DMS79 treated with DMSO at 0.1 percent for 48 hours (cell line): ENCODE measurements around the gene PDE9A.
"Not testable (repeated sequence)": the region's sequence is repeated elsewhere in the genome, so short reads cannot be mapped to it uniquely, and the experiment has no call there.

Source experiments
- DNase-seq: peaks from one replicate; lab custom pipeline; 2025; lab: John Stamatoyannopoulos, UW

The PDE9A gene

GRCh38 chr21:42801616-42802015 is 148.2 kb downstream of the PDE9A start:
- DNase-seq = not testable (repeated sequence)

GRCh38 chr21:42806509-42807140 is 153.2 kb downstream of the PDE9A start:
- DNase-seq = no peak

GRCh38 chr21:42807293-42807895 is 154.0 kb downstream of the PDE9A start:
- DNase-seq = not testable (repeated sequence)

- no peak for DNase-seq
These were observed 154.7 kb downstream of the PDE9A start for GRCh38 chr21:42807938-42808613.

GRCh38 chr21:42809171-42809570 is 155.8 kb downstream of the PDE9A start:
- no peak for DNase-seq

- DNase-seq = no peak
These were observed 156.4 kb downstream of the PDE9A start for GRCh38 chr21:42809577-42810475.

GRCh38 chr21:42811960-42812359 is 158.5 kb downstream of the PDE9A start:
- DNase-seq = no peak

- DNase-seq = not testable (repeated sequence)
These were observed 159.3 kb downstream of the PDE9A start for GRCh38 chr21:42812528-42813241.

- no peak for DNase-seq
These were observed 161.8 kb downstream of the PDE9A start for GRCh38 chr21:42815217-42815616.

- DNase-seq = no peak
These were observed 164.9 kb downstream of the PDE9A start for GRCh38 chr21:42818328-42818749.

- no peak for DNase-seq
These were observed 166.6 kb downstream of the PDE9A start for GRCh38 chr21:42819861-42820615.

- no peak for DNase-seq
These were observed 167.4 kb downstream of the PDE9A start for GRCh38 chr21:42820616-42821465.
